Glutamatergic neuron (in vitro differentiated cells): ENCODE measurements around the gene DOCK9. TPM values are rescaled to one million over a fixed set of nuclear protein-coding genes. Genes with fewer than 3 reads are reported as not detected.

Experiments
- DNase-seq: peaks from one replicate; pipeline ENCODE4 v3.0.0; 2022
- H3K27ac Mint-ChIP-seq: one replicate; pipeline ENCODE4 v1.8.0; 2020; ENCODE audit warnings: mild to moderate bottlenecking, mixed read lengths, inconsistent platforms; ENCODE audit not compliant: unreplicated experiment
- H3K27me3 Mint-ChIP-seq: one replicate; pipeline ENCODE4 v1.8.0; 2020; ENCODE audit warnings: mild to moderate bottlenecking, moderate library complexity, mixed read lengths, inconsistent platforms; ENCODE audit not compliant: unreplicated experiment
- H3K36me3 Mint-ChIP-seq: one replicate; pipeline ENCODE4 v1.8.0; 2020; ENCODE audit warnings: mild to moderate bottlenecking, mixed read lengths, inconsistent platforms; ENCODE audit not compliant: unreplicated experiment
- H3K4me1 Mint-ChIP-seq: one replicate; pipeline ENCODE4 v1.8.0; 2020; ENCODE audit warnings: mild to moderate bottlenecking, low read depth, mixed read lengths, inconsistent platforms; ENCODE audit not compliant: unreplicated experiment
- H3K4me3 Mint-ChIP-seq: one replicate; pipeline ENCODE4 v1.8.0; 2020; ENCODE audit warnings: mild to moderate bottlenecking, mixed read lengths, inconsistent platforms; ENCODE audit not compliant: unreplicated experiment
- H3K9me3 Mint-ChIP-seq: one replicate; pipeline ENCODE4 v1.8.0; 2020; ENCODE audit warnings: mild to moderate bottlenecking, moderate library complexity, mixed read lengths, inconsistent platforms; ENCODE audit not compliant: unreplicated experiment
- CTCF ChIP-seq: fragments of 200-600 bp; sonication (generic); IDR thresholded peaks from one replicate; pipeline ENCODE4 v1.5.0; 2021; ENCODE audit not compliant: partially characterized antibody, unreplicated experiment
- total RNA-seq: library from RNA; stranded (reverse); fragmentation: NEBNext Ultra II Directional; extraction: Animal tissue kit (Norgen Biotek cat#: 25700); gene quantifications from one replicate; pipeline ENCODE4 v1.2.1, GENCODE V29; 2021; ENCODE audit not compliant: unreplicated experiment

The DOCK9 gene
- total RNA-seq, 1 donor from 2014 or later = 4.5 TPM

- Mint-ChIP-seq H3K27ac (no peak overlapping the region), H3K36me3 (no peaks in the 10 kb centered on the region), H3K27me3 (no peaks in the 10 kb centered on the region), H3K9me3 (peaks cover 2% of the 10 kb centered on the region), H3K4me3 (no peak overlapping the region), H3K4me1 (no peaks in the 10 kb centered on the region)
- no peak for TF ChIP-seq CTCF
- no peak for DNase-seq
Observed at GRCh38 chr13:98858191-98858590, 119.7 kb downstream of the DOCK9 start.

GRCh38 chr13:98856983-98857382, 120.9 kb downstream of the DOCK9 start:
- Mint-ChIP-seq H3K4me3 (no peak overlapping the region), H3K4me1 (no peaks in the 10 kb centered on the region), H3K36me3 (no peaks in the 10 kb centered on the region), H3K27me3 (no peaks in the 10 kb centered on the region), H3K9me3 (peaks cover 2% of the 10 kb centered on the region), H3K27ac (no peak overlapping the region)
- no peak for DNase-seq
- TF ChIP-seq CTCF = no peak

GRCh38 chr13:98854448-98854847, 123.4 kb downstream of the DOCK9 start:
- Mint-ChIP-seq H3K9me3 (peaks cover 2% of the 10 kb centered on the region), H3K4me3 (no peak overlapping the region)

GRCh38 chr13:98853771-98854221, 124.1 kb downstream of the DOCK9 start:
- Mint-ChIP-seq H3K9me3 (peaks cover 2% of the 10 kb centered on the region), H3K36me3 (no peaks in the 10 kb centered on the region), H3K27ac (no peak overlapping the region), H3K4me1 (no peaks in the 10 kb centered on the region), H3K27me3 (no peaks in the 10 kb centered on the region), H3K4me3 (no peak overlapping the region)
- DNase-seq = no peak
- TF ChIP-seq CTCF = no peak

More at GRCh38 chr13:98854448-98854847, 123.4 kb downstream of the DOCK9 start:
- no peak overlapping the region for H3K27ac Mint-ChIP-seq
- no peak for DNase-seq
- no peaks in the 10 kb centered on the region for H3K27me3 Mint-ChIP-seq
- H3K36me3 Mint-ChIP-seq = no peaks in the 10 kb centered on the region
- no peak for TF ChIP-seq CTCF
- no peaks in the 10 kb centered on the region for H3K4me1 Mint-ChIP-seq

- no peak for DNase-seq
- no peak overlapping the region for H3K4me3 Mint-ChIP-seq
- no peaks in the 10 kb centered on the region for H3K4me1 Mint-ChIP-seq
- H3K27me3 Mint-ChIP-seq = no peaks in the 10 kb centered on the region
- H3K36me3 Mint-ChIP-seq = no peaks in the 10 kb centered on the region
- H3K9me3 Mint-ChIP-seq = no peaks in the 10 kb centered on the region
- TF ChIP-seq CTCF = no peak
- H3K27ac Mint-ChIP-seq = no peak overlapping the region
Observed at GRCh38 chr13:98851276-98851675, 126.6 kb downstream of the DOCK9 start.
